ENCODE data around the gene UBXN6.
A peak's percentile ranks its signal among the peaks of the same experiment; 100 is the strongest.

The UBXN6 gene

DNA sequence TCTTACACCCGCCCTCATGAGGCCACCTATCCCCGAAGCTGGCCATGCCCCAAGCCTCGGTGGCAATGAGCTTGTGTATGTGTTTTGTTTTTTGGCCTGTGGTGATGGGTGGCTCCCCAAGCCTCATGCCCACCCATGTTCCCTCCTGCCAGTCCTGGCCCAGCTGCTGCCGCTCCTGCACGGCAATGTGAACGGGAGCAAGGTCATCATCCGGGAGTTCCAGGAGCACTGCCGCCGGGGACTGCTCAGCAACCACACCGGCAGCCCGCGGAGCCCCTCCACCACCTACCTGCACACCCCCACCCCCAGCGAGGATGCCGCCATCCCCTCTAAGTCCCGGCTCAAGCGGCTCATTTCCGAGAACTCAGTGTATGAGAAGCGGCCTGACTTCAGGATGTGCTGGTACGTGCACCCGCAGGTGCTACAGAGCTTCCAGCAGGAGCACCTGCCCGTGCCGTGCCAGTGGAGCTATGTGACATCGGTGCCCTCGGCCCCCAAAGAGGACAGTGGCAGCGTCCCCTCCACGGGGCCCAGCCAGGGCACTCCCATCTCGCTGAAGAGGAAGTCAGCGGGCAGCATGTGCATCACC, 24.6 kb downstream of the UBXN6 start:
- no peak overlapping the region for H3K27ac ChIP-seq (replicated peaks)
- no peak for DNase-seq (ENCODE audit: low read depth in 1 of 2, low spot score in 1 of 2)

GRCh38 chr19:4431808-4432674, 25.6 kb downstream of the UBXN6 start:
- Histone ChIP-seq H3K27ac (replicated peaks) (peak overlapping the region; percentile 68), H3K4me3 (replicated peaks; ENCODE audit: insufficient read depth, low read length) (no peak overlapping the region), H3K27me3 (ENCODE audit: insufficient read depth, poor library complexity, severe bottlenecking) (no peaks in the 10 kb centered on the region)
- TF ChIP-seq REST (IDR thresholded peaks at IDR 0.05; ENCODE audit: insufficient replicate concordance, low read depth) = no peak
- TF ChIP-seq, protein P1, sequence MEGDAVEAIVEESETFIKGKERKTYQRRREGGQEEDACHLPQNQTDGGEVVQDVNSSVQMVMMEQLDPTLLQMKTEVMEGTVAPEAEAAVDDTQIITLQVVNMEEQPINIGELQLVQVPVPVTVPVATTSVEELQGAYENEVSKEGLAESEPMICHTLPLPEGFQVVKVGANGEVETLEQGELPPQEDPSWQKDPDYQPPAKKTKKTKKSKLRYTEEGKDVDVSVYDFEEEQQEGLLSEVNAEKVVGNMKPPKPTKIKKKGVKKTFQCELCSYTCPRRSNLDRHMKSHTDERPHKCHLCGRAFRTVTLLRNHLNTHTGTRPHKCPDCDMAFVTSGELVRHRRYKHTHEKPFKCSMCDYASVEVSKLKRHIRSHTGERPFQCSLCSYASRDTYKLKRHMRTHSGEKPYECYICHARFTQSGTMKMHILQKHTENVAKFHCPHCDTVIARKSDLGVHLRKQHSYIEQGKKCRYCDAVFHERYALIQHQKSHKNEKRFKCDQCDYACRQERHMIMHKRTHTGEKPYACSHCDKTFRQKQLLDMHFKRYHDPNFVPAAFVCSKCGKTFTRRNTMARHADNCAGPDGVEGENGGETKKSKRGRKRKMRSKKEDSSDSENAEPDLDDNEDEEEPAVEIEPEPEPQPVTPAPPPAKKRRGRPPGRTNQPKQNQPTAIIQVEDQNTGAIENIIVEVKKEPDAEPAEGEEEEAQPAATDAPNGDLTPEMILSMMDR (IDR thresholded peaks at IDR 0.05; ENCODE audit: insufficient read depth, low read length) = no peak
- peak; percentile 72; the same call in 1 of the 2 replicates for TF ChIP-seq SPI1 (IDR thresholded peaks at IDR 0.05; ENCODE audit: borderline replicate concordance, low read depth)
- peak; percentile 52; the same call in 1 of the 2 replicates for TF ChIP-seq GABPA (IDR thresholded peaks at IDR 0.05; ENCODE audit: low read depth)
- TF ChIP-seq POLR2AphosphoS5 (IDR thresholded peaks at IDR 0.05; ENCODE audit: low read depth) = peak; percentile 74
- peak; percentile 82 to 94 for DNase-seq (ENCODE audit: low read depth in 1 of 2, low spot score in 1 of 2)

More for the DNA sequence above, 24.6 kb downstream of the UBXN6 start:
- TF ChIP-seq SPI1 (IDR thresholded peaks at IDR 0.05; ENCODE audit: borderline replicate concordance, low read depth) (no peak), REST (IDR thresholded peaks at IDR 0.05; ENCODE audit: insufficient replicate concordance, low read depth) (no peak), POLR2AphosphoS5 (IDR thresholded peaks at IDR 0.05; ENCODE audit: low read depth) (no peak), GABPA (IDR thresholded peaks at IDR 0.05; ENCODE audit: low read depth) (no peak)
- TF ChIP-seq, protein P1 (IDR thresholded peaks at IDR 0.05; ENCODE audit: insufficient read depth, low read length) = no peak
- Histone ChIP-seq H3K4me3 (replicated peaks; ENCODE audit: insufficient read depth, low read length) (no peak overlapping the region), H3K27me3 (ENCODE audit: insufficient read depth, poor library complexity, severe bottlenecking) (no peaks in the 10 kb centered on the region)

GRCh38 chr19:4431296-4431695, 26.3 kb downstream of the UBXN6 start:
- no peaks in the 10 kb centered on the region for H3K27me3 ChIP-seq (ENCODE audit: insufficient read depth, poor library complexity, severe bottlenecking)
- peak overlapping the region; percentile 68 for H3K27ac ChIP-seq (replicated peaks)

More at GRCh38 chr19:4431296-4431695, 26.3 kb downstream of the UBXN6 start:
- DNase-seq (ENCODE audit: low read depth in 1 of 2, low spot score in 1 of 2) = peak in 1 of 2 experiments; percentile 18
- TF ChIP-seq, protein P1 (IDR thresholded peaks at IDR 0.05; ENCODE audit: insufficient read depth, low read length) = no peak
- TF ChIP-seq GABPA (IDR thresholded peaks at IDR 0.05; ENCODE audit: low read depth) (no peak), SPI1 (IDR thresholded peaks at IDR 0.05; ENCODE audit: borderline replicate concordance, low read depth) (no peak), POLR2AphosphoS5 (IDR thresholded peaks at IDR 0.05; ENCODE audit: low read depth) (no peak), REST (IDR thresholded peaks at IDR 0.05; ENCODE audit: insufficient replicate concordance, low read depth) (no peak)
- no peak overlapping the region for H3K4me3 ChIP-seq (replicated peaks; ENCODE audit: insufficient read depth, low read length)
